ENCODE results near the gene SAMD4B.
A peak's percentile ranks its signal among the peaks of the same experiment; 100 is the strongest.

The SAMD4B gene

GRCh38 chr19:39363901-39364457 is 21.8 kb downstream of the SAMD4B start:
- ATAC-seq (ENCODE audit: low read depth) = no peak
- H3K4me1 ChIP-seq (ENCODE audit: insufficient read depth, poor library complexity, severe bottlenecking) = peaks cover 14% of the 10 kb centered on the region
- H3K4me3 ChIP-seq (ENCODE audit: severe bottlenecking) = no peak overlapping the region
- DNase-seq (ENCODE audit: low spot score) = no peak
- peak overlapping the region; percentile 65 for H3K27ac ChIP-seq (ENCODE audit: poor library complexity, severe bottlenecking)
- TF ChIP-seq, protein P1, sequence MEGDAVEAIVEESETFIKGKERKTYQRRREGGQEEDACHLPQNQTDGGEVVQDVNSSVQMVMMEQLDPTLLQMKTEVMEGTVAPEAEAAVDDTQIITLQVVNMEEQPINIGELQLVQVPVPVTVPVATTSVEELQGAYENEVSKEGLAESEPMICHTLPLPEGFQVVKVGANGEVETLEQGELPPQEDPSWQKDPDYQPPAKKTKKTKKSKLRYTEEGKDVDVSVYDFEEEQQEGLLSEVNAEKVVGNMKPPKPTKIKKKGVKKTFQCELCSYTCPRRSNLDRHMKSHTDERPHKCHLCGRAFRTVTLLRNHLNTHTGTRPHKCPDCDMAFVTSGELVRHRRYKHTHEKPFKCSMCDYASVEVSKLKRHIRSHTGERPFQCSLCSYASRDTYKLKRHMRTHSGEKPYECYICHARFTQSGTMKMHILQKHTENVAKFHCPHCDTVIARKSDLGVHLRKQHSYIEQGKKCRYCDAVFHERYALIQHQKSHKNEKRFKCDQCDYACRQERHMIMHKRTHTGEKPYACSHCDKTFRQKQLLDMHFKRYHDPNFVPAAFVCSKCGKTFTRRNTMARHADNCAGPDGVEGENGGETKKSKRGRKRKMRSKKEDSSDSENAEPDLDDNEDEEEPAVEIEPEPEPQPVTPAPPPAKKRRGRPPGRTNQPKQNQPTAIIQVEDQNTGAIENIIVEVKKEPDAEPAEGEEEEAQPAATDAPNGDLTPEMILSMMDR (IDR thresholded peaks at IDR 0.05; ENCODE audit: poor library complexity, severe bottlenecking) = no peak
- H3K27me3 ChIP-seq (ENCODE audit: insufficient read depth, poor library complexity, severe bottlenecking) = no peaks in the 10 kb centered on the region
- no peaks in the 10 kb centered on the region for H3K9me3 ChIP-seq (ENCODE audit: severe bottlenecking)
- H3K36me3 ChIP-seq (ENCODE audit: low read depth) = peaks cover 22% of the 10 kb centered on the region

GRCh38 chr19:39365531-39365930 is 23.3 kb downstream of the SAMD4B start:
- H3K9me3 ChIP-seq (ENCODE audit: severe bottlenecking) = no peaks in the 10 kb centered on the region
- TF ChIP-seq, protein P1 (IDR thresholded peaks at IDR 0.05; ENCODE audit: poor library complexity, severe bottlenecking) = no peak
- peaks cover 14% of the 10 kb centered on the region for H3K4me1 ChIP-seq (ENCODE audit: insufficient read depth, poor library complexity, severe bottlenecking)
- no peak overlapping the region for H3K27ac ChIP-seq (ENCODE audit: poor library complexity, severe bottlenecking)
- peaks cover 17% of the 10 kb centered on the region for H3K36me3 ChIP-seq (ENCODE audit: low read depth)
- no peak for DNase-seq (ENCODE audit: low spot score)
- no peaks in the 10 kb centered on the region for H3K27me3 ChIP-seq (ENCODE audit: insufficient read depth, poor library complexity, severe bottlenecking)
- H3K4me3 ChIP-seq (ENCODE audit: severe bottlenecking) = no peak overlapping the region
- no peak for ATAC-seq (ENCODE audit: low read depth)

GRCh38 chr19:39369200-39369599 is 27.0 kb downstream of the SAMD4B start:
- Histone ChIP-seq H3K27me3 (ENCODE audit: insufficient read depth, poor library complexity, severe bottlenecking) (no peaks in the 10 kb centered on the region), H3K36me3 (ENCODE audit: low read depth) (peaks cover 37% of the 10 kb centered on the region), H3K27ac (ENCODE audit: poor library complexity, severe bottlenecking) (no peak overlapping the region), H3K4me1 (ENCODE audit: insufficient read depth, poor library complexity, severe bottlenecking) (no peaks in the 10 kb centered on the region), H3K9me3 (ENCODE audit: severe bottlenecking) (no peaks in the 10 kb centered on the region), H3K4me3 (ENCODE audit: severe bottlenecking) (no peak overlapping the region)
- TF ChIP-seq, protein P1 (IDR thresholded peaks at IDR 0.05; ENCODE audit: poor library complexity, severe bottlenecking) = no peak
- ATAC-seq (ENCODE audit: low read depth) = no peak
- DNase-seq (ENCODE audit: low spot score) = no peak

DNA sequence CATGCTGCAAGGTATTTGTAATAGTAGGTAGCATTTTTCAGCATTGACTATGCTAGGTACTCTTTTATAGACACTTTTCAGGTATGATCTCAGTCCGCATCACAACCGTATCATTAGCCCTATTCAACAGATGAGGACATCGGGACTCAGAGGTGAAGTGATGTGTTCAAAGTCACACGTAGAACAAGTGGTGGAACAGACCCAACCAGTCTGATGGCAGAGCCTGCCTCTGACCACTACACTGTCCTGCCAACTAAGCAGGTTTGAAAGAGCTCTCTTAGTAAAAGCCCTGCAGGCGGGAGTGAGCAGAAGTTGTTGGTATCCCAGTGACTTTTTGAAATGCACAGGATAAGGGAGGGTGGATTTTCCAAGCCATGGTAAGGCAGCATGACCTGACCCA is 28.5 kb downstream of the SAMD4B start:
- no peak for ATAC-seq (ENCODE audit: low read depth)
- Histone ChIP-seq H3K36me3 (ENCODE audit: low read depth) (peaks cover 50% of the 10 kb centered on the region), H3K4me3 (ENCODE audit: severe bottlenecking) (no peak overlapping the region), H3K9me3 (ENCODE audit: severe bottlenecking) (no peaks in the 10 kb centered on the region), H3K4me1 (ENCODE audit: insufficient read depth, poor library complexity, severe bottlenecking) (no peaks in the 10 kb centered on the region), H3K27ac (ENCODE audit: poor library complexity, severe bottlenecking) (no peak overlapping the region), H3K27me3 (ENCODE audit: insufficient read depth, poor library complexity, severe bottlenecking) (no peaks in the 10 kb centered on the region)
- TF ChIP-seq, protein P1 (IDR thresholded peaks at IDR 0.05; ENCODE audit: poor library complexity, severe bottlenecking) = no peak
- no peak for DNase-seq (ENCODE audit: low spot score)

GRCh38 chr19:39372047-39372802 is 30.0 kb downstream of the SAMD4B start:
- no peak for ATAC-seq (ENCODE audit: low read depth)
- H3K4me3 ChIP-seq (ENCODE audit: severe bottlenecking) = no peak overlapping the region
- peaks cover 61% of the 10 kb centered on the region for H3K36me3 ChIP-seq (ENCODE audit: low read depth)
- DNase-seq (ENCODE audit: low spot score) = no peak
- peak overlapping the region; percentile 9 for H3K27ac ChIP-seq (ENCODE audit: poor library complexity, severe bottlenecking)
- TF ChIP-seq, protein P1 (IDR thresholded peaks at IDR 0.05; ENCODE audit: poor library complexity, severe bottlenecking) = no peak
- no peaks in the 10 kb centered on the region for H3K9me3 ChIP-seq (ENCODE audit: severe bottlenecking)
- H3K4me1 ChIP-seq (ENCODE audit: insufficient read depth, poor library complexity, severe bottlenecking) = no peaks in the 10 kb centered on the region
- no peaks in the 10 kb centered on the region for H3K27me3 ChIP-seq (ENCODE audit: insufficient read depth, poor library complexity, severe bottlenecking)
